Vagina (tissue), 2 donors: Measurements from ENCODE around the gene BCL7C.

Experiments used
- CTCF ChIP-seq, 3 experiments: fragments of 450-650 bp in 2 of 3; fragments of 200-600 bp in 1 of 3; sonication (generic) in 1 of 3; IDR thresholded peaks; one replicate each; pipeline ENCODE4 v1.5.1; 2017 to 2019; ENCODE audit warnings: antibody characterized with exemption in 3 of 3, mild to moderate bottlenecking in 2 of 3, moderate library complexity in 2 of 3
- POLR2A ChIP-seq, 2 donors: fragments of 450-650 bp; IDR thresholded peaks; one replicate each; pipeline ENCODE4 v1.6.1; 2017; ENCODE audit warnings: antibody characterized with exemption in 2 of 2, mild to moderate bottlenecking in 2 of 2, moderate library complexity in 2 of 2
- POLR2AphosphoS5 ChIP-seq, 2 donors: sonication (generic); formaldehyde crosslinking; IDR thresholded peaks; one replicate each; pipeline ENCODE4 v1.9.0; 2017; ENCODE audit warnings: antibody characterized with exemption in 2 of 2, mild to moderate bottlenecking in 2 of 2, low read depth in 1 of 2; ENCODE audit not compliant: insufficient read depth in 1 of 2

- no peak for TF ChIP-seq CTCF (IDR thresholded peaks at IDR 0.05)
- TF ChIP-seq POLR2A (IDR thresholded peaks at IDR 0.05): no peak
- no peak for TF ChIP-seq POLR2AphosphoS5 (IDR thresholded peaks at IDR 0.05; ENCODE audit: insufficient read depth in 1 of 2, low read depth in 1 of 2)
Measured at GRCh38 chr16:30895627-30896260, 1.9 kb upstream of the BCL7C start.
